Measurements from ENCODE around the gene AIMP1.

Gene AIMP1

GRCh38 chr4:106273831-106274230 lies 42.5 kb upstream of the AIMP1 start:
- Histone ChIP-seq H3K27ac (ENCODE audit: low read length) (no peak overlapping the region), H3K9ac (ENCODE audit: low read length) (no peak overlapping the region), H3K4me1 (ENCODE audit: low read length) (no peaks in the 10 kb centered on the region), H3K27me3 (ENCODE audit: low read depth, low read length) (no peaks in the 10 kb centered on the region), H4K20me1 (ENCODE audit: insufficient read depth, low read length) (no peaks in the 10 kb centered on the region), H3K4me3 (ENCODE audit: low read length) (no peak overlapping the region), H3K79me2 (ENCODE audit: low read length) (no peaks in the 10 kb centered on the region), H3K4me2 (ENCODE audit: low read length) (no peak overlapping the region), H2AFZ (ENCODE audit: low read depth, low read length) (no peak overlapping the region), H3K9me3 (ENCODE audit: insufficient read depth, low read length) (no peaks in the 10 kb centered on the region), H3K36me3 (replicated peaks; ENCODE audit: low read depth, low read length) (no peaks in the 10 kb centered on the region)
- no peak for TF ChIP-seq EZH2phosphoT487 (IDR thresholded peaks at IDR 0.05; ENCODE audit: low read depth)
- TF ChIP-seq CTCF (IDR thresholded peaks at IDR 0.05; ENCODE audit: low read depth, low read length): no peak

- Histone ChIP-seq H3K79me2 (ENCODE audit: low read length) (no peaks in the 10 kb centered on the region), H3K27ac (ENCODE audit: low read length) (no peak overlapping the region), H2AFZ (ENCODE audit: low read depth, low read length) (no peak overlapping the region), H3K9me3 (ENCODE audit: insufficient read depth, low read length) (no peaks in the 10 kb centered on the region), H4K20me1 (ENCODE audit: insufficient read depth, low read length) (no peaks in the 10 kb centered on the region), H3K4me1 (ENCODE audit: low read length) (no peaks in the 10 kb centered on the region), H3K4me3 (ENCODE audit: low read length) (no peak overlapping the region), H3K27me3 (ENCODE audit: low read depth, low read length) (no peaks in the 10 kb centered on the region), H3K9ac (ENCODE audit: low read length) (no peak overlapping the region), H3K4me2 (ENCODE audit: low read length) (no peak overlapping the region), H3K36me3 (replicated peaks; ENCODE audit: low read depth, low read length) (no peaks in the 10 kb centered on the region)
- TF ChIP-seq EZH2phosphoT487 (IDR thresholded peaks at IDR 0.05; ENCODE audit: low read depth) (no peak), CTCF (IDR thresholded peaks at IDR 0.05; ENCODE audit: low read depth, low read length) (no peak)
Observed at GRCh38 chr4:106277140-106277675, 39.1 kb upstream of the AIMP1 start.

GRCh38 chr4:106284227-106284626 lies 32.1 kb upstream of the AIMP1 start:
- no peaks in the 10 kb centered on the region for H3K79me2 ChIP-seq (ENCODE audit: low read length)
- H3K9ac ChIP-seq (ENCODE audit: low read length): no peak overlapping the region
- no peak overlapping the region for H3K27ac ChIP-seq (ENCODE audit: low read length)
- no peak overlapping the region for H3K4me3 ChIP-seq (ENCODE audit: low read length)
- no peak overlapping the region for H3K4me2 ChIP-seq (ENCODE audit: low read length)
- no peaks in the 10 kb centered on the region for H4K20me1 ChIP-seq (ENCODE audit: insufficient read depth, low read length)
- H3K36me3 ChIP-seq (replicated peaks; ENCODE audit: low read depth, low read length): no peaks in the 10 kb centered on the region
- no peaks in the 10 kb centered on the region for H3K4me1 ChIP-seq (ENCODE audit: low read length)
- no peaks in the 10 kb centered on the region for H3K9me3 ChIP-seq (ENCODE audit: insufficient read depth, low read length)
- no peak for TF ChIP-seq EZH2phosphoT487 (IDR thresholded peaks at IDR 0.05; ENCODE audit: low read depth)
- no peak for TF ChIP-seq CTCF (IDR thresholded peaks at IDR 0.05; ENCODE audit: low read depth, low read length)
- no peak overlapping the region for H2AFZ ChIP-seq (ENCODE audit: low read depth, low read length)
- H3K27me3 ChIP-seq (ENCODE audit: low read depth, low read length): no peaks in the 10 kb centered on the region

- H3K9ac ChIP-seq (ENCODE audit: low read length): no peak overlapping the region
- H3K79me2 ChIP-seq (ENCODE audit: low read length): no peaks in the 10 kb centered on the region
- no peak overlapping the region for H3K4me2 ChIP-seq (ENCODE audit: low read length)
Observed at GRCh38 chr4:106286611-106287010, 29.7 kb upstream of the AIMP1 start.

More at GRCh38 chr4:106286611-106287010, 29.7 kb upstream of the AIMP1 start:
- no peaks in the 10 kb centered on the region for H3K27me3 ChIP-seq (ENCODE audit: low read depth, low read length)
- no peak overlapping the region for H2AFZ ChIP-seq (ENCODE audit: low read depth, low read length)
- no peaks in the 10 kb centered on the region for H3K9me3 ChIP-seq (ENCODE audit: insufficient read depth, low read length)
- no peaks in the 10 kb centered on the region for H3K4me1 ChIP-seq (ENCODE audit: low read length)
- no peaks in the 10 kb centered on the region for H3K36me3 ChIP-seq (replicated peaks; ENCODE audit: low read depth, low read length)
- H4K20me1 ChIP-seq (ENCODE audit: insufficient read depth, low read length): no peaks in the 10 kb centered on the region
- H3K4me3 ChIP-seq (ENCODE audit: low read length): no peak overlapping the region
- TF ChIP-seq EZH2phosphoT487 (IDR thresholded peaks at IDR 0.05; ENCODE audit: low read depth) (no peak), CTCF (IDR thresholded peaks at IDR 0.05; ENCODE audit: low read depth, low read length) (no peak)
- no peak overlapping the region for H3K27ac ChIP-seq (ENCODE audit: low read length)
